Motor neuron (in vitro differentiated cells): Measurements from ENCODE around the gene ABHD14A. TPM values are rescaled to one million over a fixed set of nuclear protein-coding genes. Genes with fewer than 3 reads are reported as not detected.

ENCODE experiments used
- ATAC-seq, 8 experiments: fragments of 200-7000 bp; cut with Tn5 transposase; replicated peaks in 6 of 8; 2 replicates each; pipeline ENCODE4 v1.8.0; 2021; ENCODE audit warnings: mild to moderate bottlenecking in 8 of 8, moderate library complexity in 8 of 8
- H3K27ac ChIP-seq, 2 donors: fragments of 250-450 bp; sonication (Bioruptor Pico); 2 replicates each; pipeline ENCODE4 v1.9.0; 2021; ENCODE audit warnings: antibody characterized with exemption in 2 of 2, mild to moderate bottlenecking in 2 of 2, moderate library complexity in 1 of 2
- H3K4me1 ChIP-seq, 2 donors: fragments of 250-450 bp; sonication (Bioruptor Pico); replicated peaks in 1 of 2; 2 replicates each; pipeline ENCODE4 v1.6.1; 2021; ENCODE audit warnings: antibody characterized with exemption in 2 of 2, mild to moderate bottlenecking in 2 of 2, moderate library complexity in 1 of 2
- H3K4me3 ChIP-seq, 5 donors: fragments of 250-450 bp; sonication (Bioruptor Pico); 2 replicates each; pipeline ENCODE4 v1.9.0; 2021; ENCODE audit warnings: antibody characterized with exemption in 5 of 5, mild to moderate bottlenecking in 5 of 5, moderate library complexity in 4 of 5
- WGBS, 10 experiments: fragments of 450-650 bp; shearing (Covaris generic); methylation state at CpG; one replicate each; pipeline ENCODE4 v1.0.0; 2022; 5-methylcytosine and 5-hydroxymethylcytosine counted together
- in situ Hi-C, 9 experiments: fragments of 400-800 bp; cut with MboI; loops; one replicate each; pipeline ENCODE4 v1.15.0; 2021; ENCODE audit warnings: low sequenced_read_pairs in 9 of 9, low pct_unique_long_range_greater_than_20kb in 2 of 9; ENCODE audit not compliant: unreplicated experiment in 9 of 9
- total RNA-seq, 8 experiments: library from RNA; unstranded; fragments of 300-600 nt; gene quantifications; 2 replicates each; pipeline versions ENCODE4 v1.2.3 to v1.2.4, GENCODE V29; 2022

Gene ABHD14A
- total RNA-seq, 8 experiments from 2014 or later, result 7.4 to 46.3 (median 30.8) TPM

DNA sequence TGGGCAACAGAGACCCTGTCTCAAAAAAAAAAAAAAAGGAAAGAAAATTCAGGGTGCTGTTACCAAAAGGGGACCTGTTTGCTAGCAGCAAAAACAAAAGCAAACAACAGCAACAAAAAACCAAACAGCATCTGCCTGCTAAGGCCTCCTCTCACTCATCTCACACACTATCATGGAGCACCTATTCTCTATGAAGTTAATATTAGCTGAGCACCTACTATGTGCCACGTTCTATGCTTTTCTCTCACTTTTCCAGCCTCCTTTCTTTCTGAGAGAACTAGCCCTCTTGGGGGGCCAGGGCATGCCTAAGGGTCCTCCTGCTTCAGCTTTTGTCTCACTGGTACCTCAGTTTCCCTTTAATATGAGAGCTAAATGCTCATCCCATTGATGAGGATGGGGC is 20.2 kb upstream of the ABHD14A start:
- H3K27ac ChIP-seq, result no peak overlapping the region
- in situ Hi-C loops, result no loop called here
- WGBS, 10 experiments, result 57 to 71% methylated on average over 1 of the region's 1 CpG; no CpG with 5 or more reads in 8 of the 10 experiments
- no peak for ATAC-seq
- H3K4me3 ChIP-seq, result no peak overlapping the region
- peaks cover 8% of the 10 kb centered on the region in 2 donors for H3K4me1 ChIP-seq

GRCh38 chr3:51955175-51955892 is 19.5 kb upstream of the ABHD14A start, which contains the start of gene GPR62:
GPR62 (plus strand) TSS chr3:51955381; CDS start chr3:51955653, 272 bp downstream.
- Histone ChIP-seq H3K4me3 (peak within 1 kb of the TSS in 1 of 5 donors; percentile 2), H3K27ac (no peak within 1 kb of the TSS), H3K4me1 (peaks cover 4 to 8% of the 10 kb centered on the region in 2 donors)
- 57 to 61% methylated on average over 5 to 7 of the region's 33 CpGs; no CpG with 5 or more reads in 8 of the 10 experiments for WGBS, 10 experiments
- in situ Hi-C loops, result no loop called here
- peak in 5 of 8 experiments; percentile 1 to 10 (median 3) for ATAC-seq

DNA sequence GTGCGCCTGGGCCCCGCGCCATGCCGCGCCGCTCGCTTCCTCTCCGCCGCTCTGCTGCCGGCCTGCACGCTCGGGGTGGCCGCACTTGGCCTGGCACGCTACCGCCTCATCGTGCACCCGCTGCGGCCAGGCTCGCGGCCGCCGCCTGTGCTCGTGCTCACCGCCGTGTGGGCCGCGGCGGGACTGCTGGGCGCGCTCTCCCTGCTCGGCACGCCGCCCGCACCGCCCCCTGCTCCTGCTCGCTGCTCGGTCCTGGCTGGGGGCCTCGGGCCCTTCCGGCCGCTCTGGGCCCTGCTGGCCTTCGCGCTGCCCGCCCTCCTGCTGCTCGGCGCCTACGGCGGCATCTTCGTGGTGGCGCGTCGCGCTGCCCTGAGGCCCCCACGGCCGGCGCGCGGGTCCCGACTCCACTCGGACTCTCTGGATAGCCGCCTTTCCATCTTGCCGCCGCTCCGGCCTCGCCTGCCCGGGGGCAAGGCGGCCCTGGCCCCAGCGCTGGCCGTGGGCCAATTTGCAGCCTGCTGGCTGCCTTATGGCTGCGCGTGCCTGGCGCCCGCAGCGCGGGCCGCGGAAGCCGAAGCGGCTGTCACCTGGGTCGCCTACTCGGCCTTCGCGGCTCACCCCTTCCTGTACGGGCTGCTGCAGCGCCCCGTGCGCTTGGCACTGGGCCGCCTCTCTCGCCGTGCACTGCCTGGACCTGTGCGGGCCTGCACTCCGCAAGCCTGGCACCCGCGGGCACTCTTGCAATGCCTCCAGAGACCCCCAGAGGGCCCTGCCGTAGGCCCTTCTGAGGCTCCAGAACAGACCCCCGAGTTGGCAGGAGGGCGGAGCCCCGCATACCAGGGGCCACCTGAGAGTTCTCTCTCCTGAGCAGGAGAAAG is 18.7 kb upstream of the ABHD14A start:
- peaks cover 3 to 8% of the 10 kb centered on the region in 2 donors for H3K4me1 ChIP-seq
- H3K27ac ChIP-seq, result no peak overlapping the region
- H3K4me3 ChIP-seq, result peak overlapping the region in 1 of 5 donors; percentile 2
- ATAC-seq, result peak; percentile 61 to 93 (median 67)
- in situ Hi-C loops, result no loop called here
- 11 to 23% methylated on average over 4 to 23 of the region's 97 CpGs; no CpG with 5 or more reads in 8 of the 10 experiments for WGBS, 10 experiments

- in situ Hi-C loops, result no loop called here
- Histone ChIP-seq H3K27ac (no peak overlapping the region), H3K4me3 (no peak overlapping the region), H3K4me1 (peaks cover 3 to 8% of the 10 kb centered on the region in 2 donors)
- WGBS, 10 experiments, result 60 to 100% (median 90%) methylated on average over 1 to 4 of the region's 15 CpGs; no CpG with 5 or more reads in 6 of the 10 experiments
- ATAC-seq, result no peak
Observed at GRCh38 chr3:51957520-51958205, 17.2 kb upstream of the ABHD14A start.

DNA sequence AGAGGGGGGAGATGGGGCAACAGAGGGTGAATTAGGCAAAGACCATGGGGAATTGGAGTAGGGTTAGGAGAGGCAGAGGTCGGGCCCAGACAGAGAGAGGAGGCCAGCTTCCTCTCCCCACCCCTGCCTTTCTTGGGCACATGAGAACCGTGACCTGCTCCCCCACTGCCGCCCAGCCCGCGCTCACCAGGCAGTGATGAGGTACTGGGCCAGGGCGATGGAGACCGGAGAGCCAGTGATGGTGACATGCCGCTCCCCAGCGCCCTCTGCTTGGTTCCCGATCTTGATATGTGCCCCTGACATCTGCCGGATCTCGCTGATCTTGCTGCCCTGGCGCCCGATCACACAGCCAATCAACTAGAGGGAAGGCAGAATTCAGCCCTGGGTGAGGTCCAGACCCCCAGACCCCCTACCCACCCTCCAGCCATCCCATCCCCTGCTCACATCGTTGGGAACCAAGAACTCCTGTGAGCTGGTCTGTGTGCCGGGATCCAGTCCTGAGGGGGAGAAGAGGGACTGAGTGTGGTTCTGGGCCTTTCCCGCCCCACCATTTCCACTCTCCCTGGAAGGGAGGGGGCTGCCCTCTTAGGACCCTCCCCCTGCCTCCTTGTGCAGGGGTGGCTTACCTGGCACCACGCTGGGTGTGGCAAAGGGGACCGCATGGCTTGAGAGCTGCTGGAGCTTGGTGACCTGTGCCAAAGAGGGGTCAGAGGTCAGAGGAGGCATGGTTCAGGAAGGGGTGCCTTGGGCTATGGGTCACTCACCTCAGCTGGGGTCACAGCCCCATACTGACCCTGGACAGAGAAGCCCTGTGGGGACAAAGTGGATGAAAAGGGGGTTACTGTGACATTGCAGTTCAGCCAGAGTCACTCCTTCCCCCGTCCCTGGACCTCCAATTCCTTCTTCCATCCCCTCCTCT is 16.0 kb upstream of the ABHD14A start:
- no peak overlapping the region for H3K27ac ChIP-seq
- H3K4me3 ChIP-seq, result no peak overlapping the region
- no peak for ATAC-seq
- peaks cover 9 to 13% of the 10 kb centered on the region in 2 donors for H3K4me1 ChIP-seq
- 60 to 96% (median 92%) methylated on average over 1 to 5 of the region's 20 CpGs; no CpG with 5 or more reads in 6 of the 10 experiments for WGBS, 10 experiments
- in situ Hi-C loops, result no loop called here

GRCh38 chr3:51959651-51960050 is 15.2 kb upstream of the ABHD14A start:
- no peak for ATAC-seq
- Histone ChIP-seq H3K4me1 (peaks cover 17 to 20% of the 10 kb centered on the region in 2 donors), H3K4me3 (no peak overlapping the region), H3K27ac (no peak overlapping the region)
- 80 to 90% methylated on average over 2 of the region's 7 CpGs; no CpG with 5 or more reads in 8 of the 10 experiments for WGBS, 10 experiments
- in situ Hi-C loops, result no loop called here

GRCh38 chr3:51960386-51960785 is 14.5 kb upstream of the ABHD14A start:
- Histone ChIP-seq H3K4me3 (no peak overlapping the region), H3K4me1 (peaks cover 24 to 28% of the 10 kb centered on the region in 2 donors), H3K27ac (no peak overlapping the region)
- in situ Hi-C loops, result no loop called here
- no peak for ATAC-seq
- 91 to 100% (median 92%) methylated on average over 2 to 6 of the region's 10 CpGs; no CpG with 5 or more reads in 7 of the 10 experiments for WGBS, 10 experiments

- ATAC-seq, result no peak
- WGBS, 10 experiments, result 60% methylated on average over 1 of the region's 18 CpGs; no CpG with 5 or more reads in 9 of the 10 experiments
- Histone ChIP-seq H3K4me3 (no peak overlapping the region), H3K4me1 (peaks cover 31 to 32% of the 10 kb centered on the region in 2 donors), H3K27ac (no peak overlapping the region)
- in situ Hi-C loops, result no loop called here
Observed at GRCh38 chr3:51961011-51961410, 13.9 kb upstream of the ABHD14A start.

DNA sequence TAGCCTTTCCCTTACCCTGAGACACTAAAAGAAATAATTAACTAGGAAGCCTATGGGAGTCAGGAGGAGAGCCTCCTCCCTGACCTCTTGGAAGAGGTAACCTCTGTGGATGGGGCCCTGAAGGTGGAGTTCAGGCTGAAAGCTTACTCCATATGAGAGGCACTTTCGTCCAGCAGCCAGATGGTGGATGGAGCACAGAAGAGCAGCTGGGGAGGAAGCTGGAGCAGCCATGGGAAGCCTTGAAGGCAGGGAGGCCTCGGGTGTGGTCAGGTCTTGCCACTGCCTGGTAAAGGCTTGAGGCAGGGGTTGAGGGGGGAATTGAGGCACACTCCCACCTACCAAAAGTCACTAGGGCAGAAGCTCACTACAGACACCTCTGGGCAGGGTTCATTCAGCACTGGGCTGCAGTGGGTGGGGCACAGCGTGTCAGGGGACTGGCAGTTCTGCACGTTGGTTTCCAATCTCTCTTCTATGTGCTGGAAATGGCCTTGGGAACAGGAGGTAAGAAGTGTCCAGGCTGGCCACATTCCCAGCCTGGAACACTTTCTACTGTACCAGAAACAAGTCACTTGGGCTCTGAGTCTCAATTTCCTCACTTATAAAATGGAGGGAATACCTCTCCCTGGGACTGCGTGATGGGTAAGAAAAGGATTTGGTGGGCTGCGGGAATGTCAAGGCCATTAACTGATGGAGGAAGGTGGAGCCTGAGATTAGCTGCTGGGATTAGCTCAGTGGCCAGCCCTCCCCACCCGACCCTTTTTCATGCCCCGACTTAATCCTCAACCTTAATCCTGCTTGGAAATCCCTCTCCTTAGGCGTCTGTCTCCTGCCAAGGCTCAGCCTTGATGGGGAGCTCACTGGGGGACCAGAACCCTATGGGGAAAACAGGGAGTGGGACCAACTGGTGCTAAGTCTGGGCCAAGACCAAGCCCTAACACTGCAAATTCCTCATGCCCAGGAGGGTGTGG is 13.0 kb upstream of the ABHD14A start:
- no peak overlapping the region for H3K27ac ChIP-seq
- ATAC-seq, result peak in 3 of 8 experiments; percentile 74 to 92 (median 80)
- in situ Hi-C loops, result no loop called here
- 0 to 100% (median 73%) methylated on average over 1 to 4 of the region's 9 CpGs; no CpG with 5 or more reads in 3 of the 10 experiments for WGBS, 10 experiments
- peaks cover 35 to 36% of the 10 kb centered on the region in 2 donors for H3K4me1 ChIP-seq
- H3K4me3 ChIP-seq, result no peak overlapping the region

- no peak for ATAC-seq
- in situ Hi-C loops, result no loop called here
- peaks cover 35 to 36% of the 10 kb centered on the region in 2 donors for H3K4me1 ChIP-seq
- whole genome bisulfite sequencing, 10 experiments, result 60 to 100% (median 88%) methylated on average over 1 to 4 of the region's 6 CpGs; no CpG with 5 or more reads in 2 of the 10 experiments
- no peak overlapping the region for H3K4me3 ChIP-seq
- H3K27ac ChIP-seq, result no peak overlapping the region
Observed at GRCh38 chr3:51962854-51963530, 11.9 kb upstream of the ABHD14A start.
